ENCODE data around the gene MAST2. TPM values are rescaled to one million over a fixed set of nuclear protein-coding genes. Genes with fewer than 3 reads are reported as not detected.

The MAST2 gene
- total and polyA plus RNA-seq, 3 donors from 2014 or later: 88.4 to 158 (median 113) TPM

- Histone ChIP-seq H3K4me3 (no peak overlapping the region), H3K9me3 (no peaks in the 10 kb centered on the region), H3K36me3 (ENCODE audit: low read depth, missing control alignments) (no peaks in the 10 kb centered on the region), H3K4me1 (no peaks in the 10 kb centered on the region), H3K27me3 (no peaks in the 10 kb centered on the region), H3K27ac (no peak overlapping the region)
- 79 to 88% methylated on average over 3 of the region's 3 CpGs for WGBS, 2 donors
- no peak for TF ChIP-seq POLR2A (IDR thresholded peaks at IDR 0.05)
- no peak for TF ChIP-seq CTCF (IDR thresholded peaks at IDR 0.05)
- intact Hi-C loops (cut with DNase I; ENCODE audit: low total_unique reads): no loop called here
- DNase-seq: no peak
Observed at GRCh38 chr1:46068525-46068924, 265.1 kb downstream of the MAST2 start.

GRCh38 chr1:46070164-46070814 lies 266.9 kb downstream of the MAST2 start:
- no peak for DNase-seq
- WGBS, 2 donors: 71 to 80% methylated on average over 6 of the region's 6 CpGs
- Histone ChIP-seq H3K9me3 (no peaks in the 10 kb centered on the region), H3K4me1 (no peaks in the 10 kb centered on the region), H3K27ac (no peak overlapping the region), H3K27me3 (no peaks in the 10 kb centered on the region), H3K4me3 (no peak overlapping the region), H3K36me3 (ENCODE audit: low read depth, missing control alignments) (no peaks in the 10 kb centered on the region)
- no peak for TF ChIP-seq POLR2A (IDR thresholded peaks at IDR 0.05)
- no peak for TF ChIP-seq CTCF (IDR thresholded peaks at IDR 0.05)
- intact Hi-C loops (cut with DNase I; ENCODE audit: low total_unique reads): no loop called here

- Histone ChIP-seq H3K4me3 (no peak overlapping the region), H3K4me1 (no peaks in the 10 kb centered on the region), H3K9me3 (no peaks in the 10 kb centered on the region), H3K27me3 (no peaks in the 10 kb centered on the region), H3K27ac (no peak overlapping the region), H3K36me3 (ENCODE audit: low read depth, missing control alignments) (no peaks in the 10 kb centered on the region)
- no peak for TF ChIP-seq CTCF (IDR thresholded peaks at IDR 0.05)
- TF ChIP-seq POLR2A (IDR thresholded peaks at IDR 0.05): no peak
- no peak for DNase-seq
- intact Hi-C loops (cut with DNase I; ENCODE audit: low total_unique reads): no loop called here
- WGBS, 2 donors: 94 to 95% methylated on average over 1 of the region's 1 CpG
Observed at GRCh38 chr1:46072975-46073374, 269.6 kb downstream of the MAST2 start.

- no peaks in the 10 kb centered on the region for H3K27me3 ChIP-seq
- intact Hi-C loops (cut with DNase I; ENCODE audit: low total_unique reads): no loop called here
- H3K9me3 ChIP-seq: no peaks in the 10 kb centered on the region
- 80 to 88% methylated on average over 2 of the region's 2 CpGs for WGBS, 2 donors
- no peak for DNase-seq
- no peak overlapping the region for H3K27ac ChIP-seq
- TF ChIP-seq CTCF (IDR thresholded peaks at IDR 0.05): no peak
- TF ChIP-seq POLR2A (IDR thresholded peaks at IDR 0.05): no peak
- no peaks in the 10 kb centered on the region for H3K36me3 ChIP-seq (ENCODE audit: low read depth, missing control alignments)
- H3K4me3 ChIP-seq: no peak overlapping the region
- no peaks in the 10 kb centered on the region for H3K4me1 ChIP-seq
Observed at GRCh38 chr1:46076343-46076742, 272.9 kb downstream of the MAST2 start.

GRCh38 chr1:46077644-46078043 lies 274.2 kb downstream of the MAST2 start:
- Histone ChIP-seq H3K27ac (no peak overlapping the region), H3K27me3 (no peaks in the 10 kb centered on the region), H3K4me1 (no peaks in the 10 kb centered on the region), H3K36me3 (ENCODE audit: low read depth, missing control alignments) (no peaks in the 10 kb centered on the region), H3K9me3 (no peaks in the 10 kb centered on the region), H3K4me3 (no peak overlapping the region)
- 96 to 97% methylated on average over 4 of the region's 4 CpGs for WGBS, 2 donors
- intact Hi-C loops (cut with DNase I; ENCODE audit: low total_unique reads): no loop called here
- DNase-seq: no peak
- TF ChIP-seq POLR2A (IDR thresholded peaks at IDR 0.05): no peak
- TF ChIP-seq CTCF (IDR thresholded peaks at IDR 0.05): no peak

All from testis (tissue), 3 donors.